H1 (cell line): ENCODE data around the gene OPCML. TPM values are rescaled to one million over a fixed set of nuclear protein-coding genes. Genes with fewer than 3 reads are reported as not detected.

Source experiments
- CTCF ChIA-PET: fragments of 300-600 bp; sonication (Branson Sonifier 250); formaldehyde crosslinking; loops from one replicate; lab custom pipeline; 2021; ENCODE audit not compliant: partially characterized antibody; lab: Charles Lee
- POLR2A ChIA-PET: fragments of 300-600 bp; sonication (Branson Sonifier 250); formaldehyde crosslinking; loops from one replicate; lab custom pipeline; 2021; ENCODE audit warnings: inconsistent platforms; ENCODE audit not compliant: partially characterized antibody; lab: Charles Lee
- DNase-seq, 2 experiments: peaks; one replicate each; pipeline versions ENCODE4 v3.0.0 to v3.0.0-alpha.2; 2010 to 2022; ENCODE audit warnings: low spot score in 2 of 2, low read depth in 1 of 2, mixed read lengths in 1 of 2
- FAIRE-seq: peaks from 2 replicates; lab custom pipeline; 2011; peaks lifted over from hg19 to GRCh38; lab: Jason Lieb, UNC
- H2AFZ ChIP-seq: 2 replicates; pipeline ENCODE4 v1.8.1; 2012; ENCODE audit warnings: low read length, inconsistent platforms
- H2AK5ac ChIP-seq: 2 replicates; pipeline ENCODE4 v1.6.1; 2013; ENCODE audit warnings: low read depth, low read length
- H2BK120ac ChIP-seq: replicated peaks from 2 replicates; pipeline ENCODE3; 2013; ENCODE audit warnings: low read depth, low read length, inconsistent platforms
- H2BK12ac ChIP-seq: 2 replicates; pipeline ENCODE4 v1.6.1; 2013; ENCODE audit warnings: low read depth, low read length
- H2BK15ac ChIP-seq: 2 replicates; pipeline ENCODE4 v1.6.1; 2013; ENCODE audit warnings: low read length
- H2BK20ac ChIP-seq: 2 replicates; pipeline ENCODE4 v1.6.1; 2013; ENCODE audit warnings: low read length
- H2BK5ac ChIP-seq: 2 replicates; pipeline ENCODE4 v1.6.1; 2013; ENCODE audit warnings: low read depth, low read length
- H3K14ac ChIP-seq: 2 replicates; pipeline ENCODE4 v1.6.1; 2013; ENCODE audit warnings: inconsistent platforms; ENCODE audit not compliant: insufficient read length
- H3K18ac ChIP-seq: 2 replicates; pipeline ENCODE4 v1.6.1; 2013; ENCODE audit warnings: low read length; ENCODE audit errors: extremely low read depth
- H3K23ac ChIP-seq: 2 replicates; pipeline ENCODE4 v1.6.1; 2013; ENCODE audit warnings: inconsistent platforms; ENCODE audit not compliant: insufficient read length
- H3K23me2 ChIP-seq: 2 replicates; pipeline ENCODE4 v1.6.1; 2013; ENCODE audit warnings: low read depth, low read length
- H3K27ac ChIP-seq: 2 replicates; pipeline ENCODE4 v1.6.1; 2011; ENCODE audit warnings: low read depth, low read length, inconsistent platforms
- H3K27me3 ChIP-seq, 4 experiments: replicated peaks in 1 of 4; 1 replicate in 1 of 4; 2 replicates in 3 of 4; pipeline versions ENCODE4 v1.6.1 to v1.8.1; 2011 to 2013; ENCODE audit warnings: low read length in 3 of 4, mild to moderate bottlenecking in 3 of 4, inconsistent platforms in 2 of 4, mixed read lengths in 2 of 4, moderate library complexity in 1 of 4; ENCODE audit not compliant: control insufficient read depth in 3 of 4, insufficient read depth in 3 of 4; ENCODE audit errors: extremely low read depth in 1 of 4
- H3K36me3 ChIP-seq, 4 experiments: 2 replicates each; pipeline versions ENCODE4 v1.6.1 to v1.8.1; 2011 to 2013; ENCODE audit warnings: mild to moderate bottlenecking in 4 of 4, low read length in 3 of 4, moderate library complexity in 2 of 4, control low read depth in 1 of 4, inconsistent platforms in 1 of 4; ENCODE audit not compliant: insufficient read depth in 4 of 4, control insufficient read depth in 2 of 4
- H3K4ac ChIP-seq: replicated peaks from 2 replicates; pipeline ENCODE3; 2013; ENCODE audit warnings: low read length, low read depth, mixed read lengths, inconsistent platforms; ENCODE audit not compliant: insufficient read length
- H3K4me1 ChIP-seq, 4 experiments: replicated peaks in 1 of 4; 1 replicate in 1 of 4; 2 replicates in 3 of 4; pipeline versions ENCODE4 v1.6.1 to v1.8.1; 2011 to 2013; ENCODE audit warnings: low read length in 3 of 4, inconsistent platforms in 2 of 4, mixed read lengths in 1 of 4; ENCODE audit not compliant: insufficient read depth in 4 of 4, control insufficient read depth in 3 of 4
- H3K4me2 ChIP-seq, 2 experiments: 2 replicates each; pipeline versions ENCODE4 v1.6.1 to v1.8.1; 2011 to 2013; ENCODE audit warnings: low read depth in 2 of 2, low read length in 2 of 2, control low read depth in 1 of 2, inconsistent platforms in 1 of 2, mild to moderate bottlenecking in 1 of 2; ENCODE audit not compliant: insufficient read depth in 1 of 2
- H3K4me3 ChIP-seq, 4 experiments: fragments of 200-600, 300-600 bp in 1 of 4; sonication (generic), shearing (Covaris generic), sonication (Bioruptor Twin) in 1 of 4; 2 replicates each; pipeline versions ENCODE4 v1.5.1 to v1.8.1; 2011 to 2016; ENCODE audit warnings: low read length in 4 of 4, low read depth in 3 of 4, control low read depth in 2 of 4, inconsistent platforms in 2 of 4, mild to moderate bottlenecking in 2 of 4, mixed read lengths in 1 of 4, moderate library complexity in 1 of 4; ENCODE audit not compliant: insufficient read depth in 2 of 4; ENCODE audit errors: extremely low read depth in 1 of 4
- H3K56ac ChIP-seq: replicated peaks from 2 replicates; pipeline ENCODE3; 2013; ENCODE audit warnings: low read depth, mild to moderate bottlenecking, mixed read lengths, low read length, inconsistent platforms; ENCODE audit not compliant: insufficient read length
- H3K79me1 ChIP-seq: 2 replicates; pipeline ENCODE4 v1.6.1; 2013; ENCODE audit warnings: low read depth, low read length, control low read depth
- H3K79me2 ChIP-seq, 2 experiments: 2 replicates each; pipeline versions ENCODE4 v1.6.1 to v1.8.1; 2012 to 2013; ENCODE audit warnings: low read length in 2 of 2, mild to moderate bottlenecking in 2 of 2, inconsistent platforms in 1 of 2; ENCODE audit not compliant: insufficient read depth in 2 of 2, control insufficient read depth in 1 of 2
- H3K9ac ChIP-seq, 4 experiments: replicated peaks in 1 of 4; 1 replicate in 1 of 4; 2 replicates in 3 of 4; pipeline versions ENCODE4 v1.6.1 to v1.8.1; 2011 to 2013; ENCODE audit warnings: low read depth in 3 of 4, low read length in 3 of 4, control low read depth in 2 of 4, mild to moderate bottlenecking in 2 of 4, moderate library complexity in 2 of 4, inconsistent platforms in 1 of 4; ENCODE audit errors: extremely low read depth in 1 of 4
- H3K9me3 ChIP-seq, 2 experiments: 2 replicates each; pipeline versions ENCODE4 v1.6.1 to v1.8.1; 2012 to 2013; ENCODE audit warnings: mild to moderate bottlenecking in 2 of 2, moderate library complexity in 2 of 2, control low read depth in 1 of 2, inconsistent platforms in 1 of 2, low read depth in 1 of 2, low read length in 1 of 2, mixed read lengths in 1 of 2; ENCODE audit not compliant: insufficient read depth in 2 of 2
- H4K20me1 ChIP-seq, 2 experiments: replicated peaks in 1 of 2; 2 replicates each; pipeline versions ENCODE3 to v1.8.1; 2011 to 2013; ENCODE audit warnings: inconsistent platforms in 2 of 2, low read length in 2 of 2, mild to moderate bottlenecking in 1 of 2; ENCODE audit not compliant: insufficient read depth in 2 of 2, control insufficient read depth in 1 of 2
- H4K5ac ChIP-seq: 2 replicates; pipeline ENCODE4 v1.6.1; 2013; ENCODE audit warnings: low read length, low read depth, mixed read lengths, inconsistent platforms; ENCODE audit not compliant: insufficient read length
- H4K8ac ChIP-seq: 2 replicates; pipeline ENCODE4 v1.8.0; 2013; ENCODE audit warnings: mild to moderate bottlenecking, moderate library complexity, low read length, inconsistent platforms; ENCODE audit not compliant: insufficient read depth; ENCODE audit errors: extremely low read depth
- H4K91ac ChIP-seq: replicated peaks from 2 replicates; pipeline ENCODE3; 2013; ENCODE audit warnings: low read length, mixed read lengths, inconsistent platforms; ENCODE audit not compliant: insufficient read length
- BRCA1 ChIP-seq: IDR thresholded peaks from 2 replicates; pipeline ENCODE4 v1.6.1; 2012; ENCODE audit warnings: low read depth, low read length, improper control_type of control experiment
- CHD1 ChIP-seq: IDR thresholded peaks from 2 replicates; pipeline ENCODE4 v1.6.1; 2012; ENCODE audit warnings: low read depth, low read length, improper control_type of control experiment
- EGR1 ChIP-seq: IDR thresholded peaks from 2 replicates; pipeline ENCODE4 v1.6.1; 2011; ENCODE audit warnings: low read depth, low read length, borderline replicate concordance
- HDAC6 ChIP-seq: IDR thresholded peaks from one replicate; pipeline ENCODE4 v1.7.1; 2012; ENCODE audit warnings: low read depth, mild to moderate bottlenecking, inconsistent platforms, low read length, moderate library complexity
- MAFK ChIP-seq: IDR thresholded peaks from 2 replicates; pipeline ENCODE4 v1.6.1; 2012; ENCODE audit warnings: low read depth, mild to moderate bottlenecking, improper control_type of control experiment, low read length
- POLR2A ChIP-seq, 2 experiments: IDR thresholded peaks; 1 replicate in 1 of 2; 2 replicates in 1 of 2; pipeline ENCODE4 v1.6.1; 2011; ENCODE audit warnings: low read depth in 2 of 2, low read length in 2 of 2, mild to moderate bottlenecking in 2 of 2; ENCODE audit errors: control extremely low read depth in 1 of 2
- RBBP5 ChIP-seq: IDR thresholded peaks from 2 replicates; pipeline ENCODE4 v1.7.1; 2012; ENCODE audit warnings: low read depth, mild to moderate bottlenecking, inconsistent platforms, low read length, moderate library complexity, borderline replicate concordance
- RNF2 ChIP-seq: fragments of 200-900, 300-1000 bp; sonication (generic); IDR thresholded peaks from 2 replicates; pipeline ENCODE4 v1.7.1; 2016; ENCODE audit warnings: borderline replicate concordance, low read depth, mild to moderate bottlenecking, antibody characterized with exemption, low read length; ENCODE audit not compliant: poor library complexity, severe bottlenecking; ENCODE audit errors: missing control alignments
- SIN3A ChIP-seq, 2 experiments: IDR thresholded peaks in 1 of 2; conservative IDR thresholded peaks in 1 of 2; 2 replicates each; pipeline ENCODE4 v1.6.1; 2011 to 2012; ENCODE audit warnings: low read length in 2 of 2, improper control_type of control experiment in 1 of 2, low read depth in 1 of 2, mild to moderate bottlenecking in 1 of 2
- SP4 ChIP-seq: IDR thresholded peaks from 2 replicates; pipeline ENCODE4 v1.6.1; 2012; ENCODE audit warnings: low read length, inconsistent platforms
- WGBS, 2 experiments: shearing (Covaris generic) in 1 of 2; methylation state at CpG; one replicate each; pipeline versions ENCODE4 v1.1.6 to v1.1.7; 2013 to 2015; ENCODE audit warnings: low lambda C conversion rate in 2 of 2, mixed read lengths in 2 of 2, inconsistent platforms in 1 of 2, low coverage in 1 of 2, missing lambda C conversion rate in 1 of 2; ENCODE audit not compliant: insufficient replicate concordance in 2 of 2, insufficient coverage in 1 of 2, insufficient read length in 1 of 2; ENCODE audit errors: extremely low coverage in 1 of 2, missing lambda C conversion rate in 1 of 2; 5-methylcytosine and 5-hydroxymethylcytosine counted together
- polyA plus RNA-seq, 7 experiments: library from polyadenylated mRNA; depleted of rRNA in 3 of 7; stranded (reverse) in 5 of 7; unstranded in 2 of 7; fragments of >200 nt in 5 of 7; fragments of 200-250 nt in 2 of 7; gene quantifications; 1 replicate in 5 of 7; 2 replicates in 1 of 7; 4 replicates in 1 of 7; pipeline versions ENCODE4 v1.2.1 to v1.2.3, GENCODE V29; 2011 to 2013; ENCODE audit warnings: missing spikeins in 2 of 7, mixed read lengths in 2 of 7
- total RNA-seq: library from RNA; stranded (reverse); fragmentation: NEBNext Ultra II Directional; extraction: Animal tissue kit (Norgen Biotek cat#: 25700); gene quantifications from 2 replicates; pipeline ENCODE4 v1.2.1, GENCODE V29; 2021

OPCML gene
- total and polyA plus RNA-seq, 2 of the 8 experiments (the other 6 are each of a cell fraction or from before 2014, with no cell fraction given), result 2.3 to 3.1 TPM

DNA sequence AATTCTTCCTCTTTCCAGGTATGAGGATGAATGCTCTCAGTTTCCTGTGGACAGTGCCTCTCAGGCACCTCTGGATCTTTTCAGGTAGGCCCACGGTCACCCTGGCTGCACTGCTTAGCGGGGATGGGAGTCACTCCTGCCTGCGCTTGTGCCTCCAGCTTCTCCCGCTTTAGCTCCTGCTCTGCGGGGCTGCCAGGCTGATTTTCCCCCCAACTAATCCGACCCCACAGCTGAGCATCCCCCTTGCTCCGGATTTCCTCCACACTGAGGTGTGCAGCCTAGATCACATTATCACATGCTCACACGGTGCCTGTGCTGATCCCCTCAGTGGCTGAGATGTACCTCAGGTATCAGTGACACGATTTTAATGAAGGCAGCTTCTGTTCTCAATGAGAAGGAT, 879.1 kb downstream of the OPCML start:
- Histone ChIP-seq H3K9me3 (no peaks in the 10 kb centered on the region), H2BK120ac (no peak overlapping the region), H3K27me3 (no peaks in the 10 kb centered on the region), H4K8ac (no peak overlapping the region), H3K79me2 (no peaks in the 10 kb centered on the region), H4K5ac (no peak overlapping the region), H3K79me1 (no peaks in the 10 kb centered on the region), H2BK5ac (no peak overlapping the region), H3K27ac (no peak overlapping the region), H3K23ac (no peak overlapping the region), H4K20me1 (no peaks in the 10 kb centered on the region), H2AK5ac (no peak overlapping the region), H2BK12ac (0 out of 2 replicates have a peak overlapping the region, but pooled peaks have one; percentile 33), H3K4me2 (no peak overlapping the region), H2AFZ (no peak overlapping the region), H4K91ac (no peak overlapping the region), H2BK15ac (no peak overlapping the region), H3K18ac (no peak overlapping the region), H3K14ac (no peak overlapping the region), H3K23me2 (peaks cover 1% of the 10 kb centered on the region; the same call in 1 of the 2 replicates), H3K9ac (no peak overlapping the region), H2BK20ac (no peak overlapping the region), H3K36me3 (no peaks in the 10 kb centered on the region), H3K4me3 (no peak overlapping the region), H3K56ac (no peak overlapping the region), H3K4me1 (no peaks in the 10 kb centered on the region), H3K4ac (no peak overlapping the region)
- DNase-seq, result no peak
- FAIRE-seq, result no peak
- ChIA-PET CTCF (no interaction called here), POLR2A (no interaction called here)
- WGBS, 2 experiments, result 91% methylated on average over 9 of the region's 9 CpGs; no CpG with 5 or more reads in 1 of the 2 experiments
- no peak for TF ChIP-seq RBBP5
- no peak for TF ChIP-seq POLR2A (IDR thresholded peaks at IDR 0.05; ENCODE audit: control extremely low read depth in 1 of 2, low read depth in 2 of 2, low read length in 2 of 2)
- TF ChIP-seq RNF2, result no peak
- TF ChIP-seq SP4, result no peak
- no peak for TF ChIP-seq MAFK
- TF ChIP-seq HDAC6, result no peak
- TF ChIP-seq SIN3A (conservative IDR thresholded peaks at IDR 0.05 in 1 of 2, IDR thresholded peaks at IDR 0.05 in 1 of 2; ENCODE audit: low read depth in 1 of 2, low read length in 2 of 2), result no peak
- no peak for TF ChIP-seq BRCA1
- no peak for TF ChIP-seq EGR1
- no peak for TF ChIP-seq CHD1
